HG03457 (cell line): Measurements from ENCODE around the gene TRAPPC11.
"Not testable (repeated sequence)": the region's sequence is repeated elsewhere in the genome, so short reads cannot be mapped to it uniquely, and the experiment has no call there.

Source experiments
- ATAC-seq: cut with Tn5 transposase; IDR thresholded peaks from one replicate; pipeline ENCODE4 v1.9.1; 2021; ENCODE audit warnings: moderate number of reproducible peaks; ENCODE audit not compliant: unreplicated experiment

TRAPPC11 gene

GRCh38 chr4:183718876-183719275 is 59.8 kb downstream of the TRAPPC11 start:
- no peak for ATAC-seq

GRCh38 chr4:183721207-183722081 is 62.4 kb downstream of the TRAPPC11 start:
- ATAC-seq = peak; percentile 32

- peak; percentile 81 for ATAC-seq
Measured at GRCh38 chr4:183722731-183723560, 63.9 kb downstream of the TRAPPC11 start.

- ATAC-seq = no peak
Measured at GRCh38 chr4:183723561-183724228, 64.6 kb downstream of the TRAPPC11 start.

GRCh38 chr4:183725585-183725984 is 66.5 kb downstream of the TRAPPC11 start:
- not testable (repeated sequence) for ATAC-seq

- no peak for ATAC-seq
Measured at GRCh38 chr4:183727482-183727881, 68.4 kb downstream of the TRAPPC11 start.

- ATAC-seq = no peak
Measured at GRCh38 chr4:183728223-183729068, 69.4 kb downstream of the TRAPPC11 start.

GRCh38 chr4:183729069-183729406 is 69.9 kb downstream of the TRAPPC11 start:
- ATAC-seq = no peak

GRCh38 chr4:183729430-183730328 is 70.6 kb downstream of the TRAPPC11 start:
- no peak for ATAC-seq

GRCh38 chr4:183732296-183732695 is 73.2 kb downstream of the TRAPPC11 start:
- no peak for ATAC-seq

- no peak for ATAC-seq
Measured at GRCh38 chr4:183733181-183733580, 74.1 kb downstream of the TRAPPC11 start.

- ATAC-seq = no peak
Measured at GRCh38 chr4:183738081-183738673, 79.1 kb downstream of the TRAPPC11 start.

GRCh38 chr4:183738961-183739360 is 79.9 kb downstream of the TRAPPC11 start:
- ATAC-seq = no peak

GRCh38 chr4:183746305-183747229 is 87.5 kb downstream of the TRAPPC11 start:
- no peak for ATAC-seq

GRCh38 chr4:183747380-183747779 is 88.3 kb downstream of the TRAPPC11 start:
- ATAC-seq = no peak

- no peak for ATAC-seq
Measured at GRCh38 chr4:183747931-183748670, 89.0 kb downstream of the TRAPPC11 start.

- ATAC-seq = no peak
Measured at GRCh38 chr4:183751106-183751505, 92.0 kb downstream of the TRAPPC11 start.
